ENCODE data around the gene BNC2.

BNC2 gene

GRCh38 chr9:16869882-16870595 lies 431 bp downstream of the BNC2 start:
- no peak for DNase-seq (ENCODE audit: low spot score)

GRCh38 chr9:16869131-16869881 lies 1.2 kb downstream of the BNC2 start:
- no peak for DNase-seq (ENCODE audit: low spot score)

GRCh38 chr9:16868701-16869100 lies 1.8 kb downstream of the BNC2 start:
- DNase-seq (ENCODE audit: low spot score), result no peak

GRCh38 chr9:16867576-16868311 lies 2.7 kb downstream of the BNC2 start:
- DNase-seq (ENCODE audit: low spot score), result no peak

- DNase-seq (ENCODE audit: low spot score), result no peak
These were observed 3.9 kb downstream of the BNC2 start for GRCh38 chr9:16866587-16866986.

GRCh38 chr9:16864649-16865434 lies 5.6 kb downstream of the BNC2 start:
- peak; percentile 67 for DNase-seq (ENCODE audit: low spot score)

GRCh38 chr9:16848179-16848578 lies 22.3 kb downstream of the BNC2 start:
- DNase-seq (ENCODE audit: low spot score), result no peak

GRCh38 chr9:16846986-16847385 lies 23.5 kb downstream of the BNC2 start:
- no peak for DNase-seq (ENCODE audit: low spot score)

- no peak for DNase-seq (ENCODE audit: low spot score)
These were observed 24.1 kb downstream of the BNC2 start for GRCh38 chr9:16846367-16846766.

- DNase-seq (ENCODE audit: low spot score), result no peak
These were observed 35.7 kb downstream of the BNC2 start for GRCh38 chr9:16834817-16835216.

GRCh38 chr9:16833296-16833835 lies 37.1 kb downstream of the BNC2 start:
- DNase-seq (ENCODE audit: low spot score), result no peak

GRCh38 chr9:16832101-16832500 lies 38.4 kb downstream of the BNC2 start:
- DNase-seq (ENCODE audit: low spot score), result no peak

- DNase-seq (ENCODE audit: low spot score), result no peak
These were observed 39.7 kb downstream of the BNC2 start for GRCh38 chr9:16830806-16831205.

- peak; percentile 8 for DNase-seq (ENCODE audit: low spot score)
These were observed 41.9 kb downstream of the BNC2 start for GRCh38 chr9:16828340-16829281.

GRCh38 chr9:16825971-16826625 lies 44.4 kb downstream of the BNC2 start:
- no peak for DNase-seq (ENCODE audit: low spot score)

- no peak for DNase-seq (ENCODE audit: low spot score)
These were observed 45.1 kb downstream of the BNC2 start for GRCh38 chr9:16825331-16825725.

GRCh38 chr9:16824545-16825330 lies 45.7 kb downstream of the BNC2 start:
- DNase-seq (ENCODE audit: low spot score), result no peak

- DNase-seq (ENCODE audit: low spot score), result no peak
These were observed 46.6 kb downstream of the BNC2 start for GRCh38 chr9:16823906-16824305.

GRCh38 chr9:16821344-16821743 lies 49.1 kb downstream of the BNC2 start:
- no peak for DNase-seq (ENCODE audit: low spot score)
